GM12874 (cell line): ENCODE data around the gene RARA.

ENCODE experiments used
- CTCF ChIP-seq: IDR thresholded peaks from 2 replicates; pipeline ENCODE4 v1.5.1; 2011; ENCODE audit warnings: low read depth, mild to moderate bottlenecking, control low read depth, low read length, moderate library complexity; ENCODE audit not compliant: insufficient read depth

RARA gene

GRCh38 chr17:40366076-40366860, 57.3 kb downstream of the RARA start:
- no peak for TF ChIP-seq CTCF

- TF ChIP-seq CTCF, result no peak
These were observed 58.0 kb downstream of the RARA start for GRCh38 chr17:40366861-40367518.

GRCh38 chr17:40369923-40370322, 60.9 kb downstream of the RARA start:
- TF ChIP-seq CTCF, result no peak

GRCh38 chr17:40371261-40371929, 62.4 kb downstream of the RARA start:
- TF ChIP-seq CTCF, result no peak

GRCh38 chr17:40372031-40372430, 63.1 kb downstream of the RARA start:
- TF ChIP-seq CTCF, result no peak

GRCh38 chr17:40373324-40373723, 64.3 kb downstream of the RARA start:
- TF ChIP-seq CTCF, result no peak

GRCh38 chr17:40373999-40374398, 65.0 kb downstream of the RARA start:
- no peak for TF ChIP-seq CTCF
